SK-N-SH (cell line): ENCODE results near the gene ZC3H18.

Source experiments
- CHD2 ChIP-seq: fragments of 150-350 bp; IDR thresholded peaks from 2 replicates; pipeline ENCODE4 v1.6.1; 2018; ENCODE audit warnings: low read length; ENCODE audit not compliant: partially characterized antibody
- ELF1 ChIP-seq: IDR thresholded peaks from 2 replicates; pipeline ENCODE4 v1.4.0; 2012
- EP300 ChIP-seq, 2 experiments: IDR thresholded peaks; 2 replicates each; pipeline versions ENCODE4 v1.4.0 to v1.6.1; 2012; ENCODE audit warnings: borderline replicate concordance in 1 of 2, low read depth in 1 of 2, low read length in 1 of 2
- FOXM1 ChIP-seq: IDR thresholded peaks from 2 replicates; pipeline ENCODE4 v1.4.0; 2012; ENCODE audit warnings: low read depth, mild to moderate bottlenecking
- POLR2AphosphoS5 ChIP-seq: IDR thresholded peaks from 2 replicates; pipeline ENCODE4 v1.6.1; 2012; ENCODE audit warnings: low read depth, low read length
- RAD21 ChIP-seq: IDR thresholded peaks from 2 replicates; pipeline ENCODE4 v1.6.1; 2012; ENCODE audit warnings: mild to moderate bottlenecking, low read length
- RFX5 ChIP-seq: IDR thresholded peaks from 2 replicates; pipeline ENCODE4 v1.6.1; 2012; ENCODE audit warnings: mild to moderate bottlenecking, improper control_type of control experiment, low read length
- TCF12 ChIP-seq: IDR thresholded peaks from 2 replicates; pipeline ENCODE4 v1.4.0; 2012
- TF ChIP-seq, protein P1 (sequence below): fragments of 200-600 bp; sonication (generic); IDR thresholded peaks from 2 replicates; pipeline ENCODE4 v1.6.1; 2017; ENCODE audit warnings: antibody characterized with exemption, mild to moderate bottlenecking, moderate library complexity
- TF ChIP-seq, protein P2 (sequence below): IDR thresholded peaks from 2 replicates; pipeline ENCODE4 v1.4.0; 2012; ENCODE audit warnings: low read depth
- TF ChIP-seq, protein P3 (sequence below): fragments of 150-350 bp; IDR thresholded peaks from 2 replicates; pipeline ENCODE4 v1.6.1; 2017; ENCODE audit warnings: antibody characterized with exemption, low read length, low read depth, borderline replicate concordance
- TF ChIP-seq, protein P4 (sequence below): IDR thresholded peaks from 2 replicates; pipeline ENCODE4 v1.6.1; 2012; ENCODE audit warnings: mild to moderate bottlenecking, low read depth, low read length, moderate library complexity

DNA sequence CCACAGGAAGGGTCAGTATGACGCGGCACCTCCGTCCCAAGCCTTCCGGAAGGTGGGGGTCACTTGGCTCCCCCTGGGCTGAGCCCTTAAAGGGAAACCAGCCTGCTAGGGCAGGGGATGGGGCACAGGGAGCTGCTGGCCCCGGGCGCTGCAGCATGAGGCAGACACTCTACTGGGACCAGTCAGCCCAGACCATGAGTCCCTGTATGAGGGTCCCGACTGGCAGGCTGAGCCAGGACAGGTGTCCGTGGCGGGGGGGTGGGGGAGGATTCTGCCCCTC is 43.4 kb upstream of the ZC3H18 start:
- TF ChIP-seq, protein P1, sequence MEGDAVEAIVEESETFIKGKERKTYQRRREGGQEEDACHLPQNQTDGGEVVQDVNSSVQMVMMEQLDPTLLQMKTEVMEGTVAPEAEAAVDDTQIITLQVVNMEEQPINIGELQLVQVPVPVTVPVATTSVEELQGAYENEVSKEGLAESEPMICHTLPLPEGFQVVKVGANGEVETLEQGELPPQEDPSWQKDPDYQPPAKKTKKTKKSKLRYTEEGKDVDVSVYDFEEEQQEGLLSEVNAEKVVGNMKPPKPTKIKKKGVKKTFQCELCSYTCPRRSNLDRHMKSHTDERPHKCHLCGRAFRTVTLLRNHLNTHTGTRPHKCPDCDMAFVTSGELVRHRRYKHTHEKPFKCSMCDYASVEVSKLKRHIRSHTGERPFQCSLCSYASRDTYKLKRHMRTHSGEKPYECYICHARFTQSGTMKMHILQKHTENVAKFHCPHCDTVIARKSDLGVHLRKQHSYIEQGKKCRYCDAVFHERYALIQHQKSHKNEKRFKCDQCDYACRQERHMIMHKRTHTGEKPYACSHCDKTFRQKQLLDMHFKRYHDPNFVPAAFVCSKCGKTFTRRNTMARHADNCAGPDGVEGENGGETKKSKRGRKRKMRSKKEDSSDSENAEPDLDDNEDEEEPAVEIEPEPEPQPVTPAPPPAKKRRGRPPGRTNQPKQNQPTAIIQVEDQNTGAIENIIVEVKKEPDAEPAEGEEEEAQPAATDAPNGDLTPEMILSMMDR = no peak
- TF ChIP-seq RAD21 = no peak
- TF ChIP-seq, protein P2, sequence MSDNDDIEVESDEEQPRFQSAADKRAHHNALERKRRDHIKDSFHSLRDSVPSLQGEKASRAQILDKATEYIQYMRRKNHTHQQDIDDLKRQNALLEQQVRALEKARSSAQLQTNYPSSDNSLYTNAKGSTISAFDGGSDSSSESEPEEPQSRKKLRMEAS = no peak
- TF ChIP-seq, protein P3, sequence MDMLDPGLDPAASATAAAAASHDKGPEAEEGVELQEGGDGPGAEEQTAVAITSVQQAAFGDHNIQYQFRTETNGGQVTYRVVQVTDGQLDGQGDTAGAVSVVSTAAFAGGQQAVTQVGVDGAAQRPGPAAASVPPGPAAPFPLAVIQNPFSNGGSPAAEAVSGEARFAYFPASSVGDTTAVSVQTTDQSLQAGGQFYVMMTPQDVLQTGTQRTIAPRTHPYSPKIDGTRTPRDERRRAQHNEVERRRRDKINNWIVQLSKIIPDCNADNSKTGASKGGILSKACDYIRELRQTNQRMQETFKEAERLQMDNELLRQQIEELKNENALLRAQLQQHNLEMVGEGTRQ = no peak
- TF ChIP-seq CHD2 = no peak
- no peak for TF ChIP-seq RFX5
- TF ChIP-seq, protein P4, sequence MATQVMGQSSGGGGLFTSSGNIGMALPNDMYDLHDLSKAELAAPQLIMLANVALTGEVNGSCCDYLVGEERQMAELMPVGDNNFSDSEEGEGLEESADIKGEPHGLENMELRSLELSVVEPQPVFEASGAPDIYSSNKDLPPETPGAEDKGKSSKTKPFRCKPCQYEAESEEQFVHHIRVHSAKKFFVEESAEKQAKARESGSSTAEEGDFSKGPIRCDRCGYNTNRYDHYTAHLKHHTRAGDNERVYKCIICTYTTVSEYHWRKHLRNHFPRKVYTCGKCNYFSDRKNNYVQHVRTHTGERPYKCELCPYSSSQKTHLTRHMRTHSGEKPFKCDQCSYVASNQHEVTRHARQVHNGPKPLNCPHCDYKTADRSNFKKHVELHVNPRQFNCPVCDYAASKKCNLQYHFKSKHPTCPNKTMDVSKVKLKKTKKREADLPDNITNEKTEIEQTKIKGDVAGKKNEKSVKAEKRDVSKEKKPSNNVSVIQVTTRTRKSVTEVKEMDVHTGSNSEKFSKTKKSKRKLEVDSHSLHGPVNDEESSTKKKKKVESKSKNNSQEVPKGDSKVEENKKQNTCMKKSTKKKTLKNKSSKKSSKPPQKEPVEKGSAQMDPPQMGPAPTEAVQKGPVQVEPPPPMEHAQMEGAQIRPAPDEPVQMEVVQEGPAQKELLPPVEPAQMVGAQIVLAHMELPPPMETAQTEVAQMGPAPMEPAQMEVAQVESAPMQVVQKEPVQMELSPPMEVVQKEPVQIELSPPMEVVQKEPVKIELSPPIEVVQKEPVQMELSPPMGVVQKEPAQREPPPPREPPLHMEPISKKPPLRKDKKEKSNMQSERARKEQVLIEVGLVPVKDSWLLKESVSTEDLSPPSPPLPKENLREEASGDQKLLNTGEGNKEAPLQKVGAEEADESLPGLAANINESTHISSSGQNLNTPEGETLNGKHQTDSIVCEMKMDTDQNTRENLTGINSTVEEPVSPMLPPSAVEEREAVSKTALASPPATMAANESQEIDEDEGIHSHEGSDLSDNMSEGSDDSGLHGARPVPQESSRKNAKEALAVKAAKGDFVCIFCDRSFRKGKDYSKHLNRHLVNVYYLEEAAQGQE = no peak
- TF ChIP-seq ELF1 = no peak
- no peak for TF ChIP-seq EP300 (IDR thresholded peaks at IDR 0.05; ENCODE audit: borderline replicate concordance in 1 of 2, low read depth in 1 of 2, low read length in 1 of 2)
- no peak for TF ChIP-seq POLR2AphosphoS5
- TF ChIP-seq TCF12 = no peak
- TF ChIP-seq FOXM1 = no peak
